Bronchial epithelial cell (primary cell): ENCODE results near the gene ERBB3. TPM values are rescaled to one million over a fixed set of nuclear protein-coding genes. Genes with fewer than 3 reads are reported as not detected.

Experiments used
- DNase-seq: peaks from one replicate; pipeline ENCODE4 v3.0.0-alpha.2; 2010; ENCODE audit warnings: low read depth
- FAIRE-seq: peaks from 2 replicates; lab custom pipeline; 2011; peaks lifted over from hg19 to GRCh38; lab: Jason Lieb, UNC
- H3K27me3 ChIP-seq: 2 replicates; pipeline ENCODE4 v1.5.1; 2011; ENCODE audit warnings: low read length; ENCODE audit not compliant: control insufficient read depth, insufficient read depth
- H3K36me3 ChIP-seq: 2 replicates; pipeline ENCODE4 v1.5.1; 2011; ENCODE audit warnings: low read length; ENCODE audit not compliant: control insufficient read depth, insufficient read depth
- H3K4me3 ChIP-seq: 2 replicates; pipeline ENCODE4 v1.5.1; 2011; ENCODE audit warnings: mild to moderate bottlenecking, low read depth, low read length, control low read depth
- CTCF ChIP-seq: IDR thresholded peaks from 2 replicates; pipeline ENCODE4 v1.5.1; 2011; ENCODE audit warnings: mild to moderate bottlenecking, moderate library complexity, low read length, control low read depth, inconsistent platforms; ENCODE audit not compliant: insufficient read depth, severe bottlenecking
- total RNA-seq: library from RNA; depleted of rRNA; stranded (reverse); fragments of >200 nt; gene quantifications from 2 replicates; pipeline ENCODE4 v1.2.1, GENCODE V29; 2014

Gene ERBB3
- total RNA-seq, 1 donor from 2014 or later: 21.1 TPM

- FAIRE-seq (no peak), DNase-seq (no peak)
- no peak for TF ChIP-seq CTCF
- no peak overlapping the region for H3K4me3 ChIP-seq
- peaks cover 34% of the 10 kb centered on the region for H3K36me3 ChIP-seq
- no peaks in the 10 kb centered on the region for H3K27me3 ChIP-seq
Measured at GRCh38 chr12:56141946-56142784, 62.2 kb downstream of the ERBB3 start.

GRCh38 chr12:56143217-56143616 is 63.3 kb downstream of the ERBB3 start:
- FAIRE-seq: no peak
- DNase-seq: no peak
- H3K4me3 ChIP-seq: no peak overlapping the region
- peaks cover 25% of the 10 kb centered on the region for H3K36me3 ChIP-seq
- no peaks in the 10 kb centered on the region for H3K27me3 ChIP-seq
- TF ChIP-seq CTCF: no peak

- peaks cover 21% of the 10 kb centered on the region for H3K36me3 ChIP-seq
- H3K27me3 ChIP-seq: no peaks in the 10 kb centered on the region
- TF ChIP-seq CTCF: no peak
- no peak overlapping the region for H3K4me3 ChIP-seq
- DNase-seq: no peak
- FAIRE-seq: no peak
Measured at GRCh38 chr12:56143870-56144269, 63.9 kb downstream of the ERBB3 start.

GRCh38 chr12:56145217-56145616 is 65.3 kb downstream of the ERBB3 start:
- FAIRE-seq (no peak), DNase-seq (no peak)
- TF ChIP-seq CTCF: no peak
- H3K27me3 ChIP-seq: no peaks in the 10 kb centered on the region
- no peak overlapping the region for H3K4me3 ChIP-seq
- H3K36me3 ChIP-seq: peaks cover 20% of the 10 kb centered on the region

GRCh38 chr12:56146492-56147460 is 66.8 kb downstream of the ERBB3 start:
- Histone ChIP-seq H3K36me3 (peaks cover 17% of the 10 kb centered on the region), H3K4me3 (no peak overlapping the region), H3K27me3 (no peaks in the 10 kb centered on the region)
- no peak for TF ChIP-seq CTCF
- FAIRE-seq: no peak
- no peak for DNase-seq
